ENCODE data around the gene ETFDH. TPM values are rescaled to one million over a fixed set of nuclear protein-coding genes. Genes with fewer than 3 reads are reported as not detected.
"Not testable (repeated sequence)": the region's sequence is repeated elsewhere in the genome, so short reads cannot be mapped to it uniquely, and the experiment has no call there.

ETFDH gene
- total and polyA plus RNA-seq, 7 experiments from 2014 or later = 6.5 to 25.8 (median 13.4) TPM

GRCh38 chr4:158704274-158704673, 32.2 kb downstream of the ETFDH start:
- DNase-seq = no peak
- no peaks in the 10 kb centered on the region for H3K27me3 Mint-ChIP-seq
- H3K9me3 ChIP-seq (ENCODE audit: control insufficient read depth in 2 of 3, low read length in 3 of 3) = no peaks in the 10 kb centered on the region
- ChIA-PET CTCF (no interaction called here), POLR2A (no interaction called here)
- H3K27ac Mint-ChIP-seq = peak overlapping the region in 1 of 9 donors; percentile 38
- H3K36me3 Mint-ChIP-seq = peaks cover 3 to 47% (median 17%) of the 10 kb centered on the region in 5 donors
- peaks cover 0 to 39% (median 5%) of the 10 kb centered on the region in 3 experiments for H3K36me3 ChIP-seq (ENCODE audit: control insufficient read depth in 2 of 3, insufficient read depth in 3 of 3, low read length in 3 of 3)
- H3K4me3 ChIP-seq (ENCODE audit: low read length) = no peak overlapping the region
- no peaks in the 10 kb centered on the region for H3K27me3 ChIP-seq (ENCODE audit: control insufficient read depth in 2 of 2, insufficient read depth in 2 of 2, low read length in 2 of 2)
- H3K4me3 Mint-ChIP-seq = no peak overlapping the region
- intact Hi-C loops (cut with micrococcal nuclease) = no loop called here
- H3K27ac ChIP-seq (ENCODE audit: low read depth, low read length) = no peak overlapping the region
- H3K4me1 ChIP-seq (ENCODE audit: control insufficient read depth in 2 of 2, insufficient read depth in 2 of 2, low read length in 2 of 2) = no peaks in the 10 kb centered on the region
- ATAC-seq = no peak
- no peaks in the 10 kb centered on the region for H3K4me1 Mint-ChIP-seq
- no peaks in the 10 kb centered on the region for H3K9me3 Mint-ChIP-seq

- Histone ChIP-seq H3K27me3 (ENCODE audit: control insufficient read depth in 2 of 2, insufficient read depth in 2 of 2, low read length in 2 of 2) (no peaks in the 10 kb centered on the region), H3K4me3 (ENCODE audit: low read length) (no peak overlapping the region), H3K9me3 (ENCODE audit: control insufficient read depth in 2 of 3, low read length in 3 of 3) (no peaks in the 10 kb centered on the region), H3K36me3 (ENCODE audit: control insufficient read depth in 2 of 3, insufficient read depth in 3 of 3, low read length in 3 of 3) (peaks cover 9 to 81% (median 24%) of the 10 kb centered on the region in 3 experiments), H3K4me1 (ENCODE audit: control insufficient read depth in 2 of 2, insufficient read depth in 2 of 2, low read length in 2 of 2) (no peaks in the 10 kb centered on the region), H3K27ac (ENCODE audit: low read depth, low read length) (no peak overlapping the region)
- ChIA-PET CTCF (interaction anchor here (0.6 to 2.1 kb wide), 2 partner anchors 129 to 141 kb away, joined by 3 to 11 read pairs; no protein-coding TSS in a partner anchor), POLR2A (no interaction called here)
- no peak for ATAC-seq
- H3K9me3 Mint-ChIP-seq = no peaks in the 10 kb centered on the region
- peaks cover 0 to 6% (median 0%) of the 10 kb centered on the region in 7 donors for H3K4me1 Mint-ChIP-seq
- intact Hi-C loops (cut with micrococcal nuclease) = loop anchor here in 1 of 2 donors (1.0 kb wide), 1 partner anchor 139 kb away; no protein-coding TSS in a partner anchor
- peaks cover 3 to 68% (median 44%) of the 10 kb centered on the region in 5 donors for H3K36me3 Mint-ChIP-seq
- H3K4me3 Mint-ChIP-seq = no peak overlapping the region
- no peak for DNase-seq
- H3K27me3 Mint-ChIP-seq = no peaks in the 10 kb centered on the region
- peak overlapping the region in 2 of 9 donors; percentile 1 to 25 for H3K27ac Mint-ChIP-seq
Measured at GRCh38 chr4:158710814-158711213, 38.7 kb downstream of the ETFDH start.

GRCh38 chr4:158712622-158713021, 40.5 kb downstream of the ETFDH start:
- POLR2A ChIA-PET; DNase-seq; intact Hi-C loops (cut with micrococcal nuclease); H3K4me3 ChIP-seq (ENCODE audit: low read length); H3K4me1 Mint-ChIP-seq; H3K27me3 Mint-ChIP-seq; H3K9me3 Mint-ChIP-seq; H3K4me1 ChIP-seq (ENCODE audit: control insufficient read depth in 2 of 2, insufficient read depth in 2 of 2, low read length in 2 of 2); H3K4me3 Mint-ChIP-seq; H3K9me3 ChIP-seq (ENCODE audit: control insufficient read depth in 2 of 3, low read length in 3 of 3); H3K27ac ChIP-seq (ENCODE audit: low read depth, low read length); H3K27me3 ChIP-seq (ENCODE audit: control insufficient read depth in 2 of 2, insufficient read depth in 2 of 2, low read length in 2 of 2); ATAC-seq: not testable (repeated sequence)
- Mint-ChIP-seq H3K36me3 (peaks cover 5 to 65% (median 41%) of the 10 kb centered on the region in 5 donors), H3K27ac (peak overlapping the region in 1 of 9 donors; percentile 46)
- CTCF ChIA-PET = interaction anchor here (0.6 to 0.9 kb wide), 2 partner anchors 15 to 139 kb away, joined by 3 to 5 read pairs; no protein-coding TSS in a partner anchor
- H3K36me3 ChIP-seq (ENCODE audit: control insufficient read depth in 2 of 3, insufficient read depth in 3 of 3, low read length in 3 of 3) = peaks cover 9 to 87% (median 29%) of the 10 kb centered on the region in 3 experiments

- Histone ChIP-seq H3K36me3 (ENCODE audit: control insufficient read depth in 2 of 3, insufficient read depth in 3 of 3, low read length in 3 of 3) (peaks cover 5 to 84% (median 33%) of the 10 kb centered on the region in 3 experiments), H3K4me1 (ENCODE audit: control insufficient read depth in 2 of 2, insufficient read depth in 2 of 2, low read length in 2 of 2) (no peaks in the 10 kb centered on the region), H3K27me3 (ENCODE audit: control insufficient read depth in 2 of 2, insufficient read depth in 2 of 2, low read length in 2 of 2) (no peaks in the 10 kb centered on the region), H3K27ac (ENCODE audit: low read depth, low read length) (no peak overlapping the region), H3K4me3 (ENCODE audit: low read length) (no peak overlapping the region), H3K9me3 (ENCODE audit: control insufficient read depth in 2 of 3, low read length in 3 of 3) (no peaks in the 10 kb centered on the region)
- Mint-ChIP-seq H3K4me3 (no peak overlapping the region), H3K27ac (no peak overlapping the region), H3K9me3 (no peaks in the 10 kb centered on the region), H3K27me3 (no peaks in the 10 kb centered on the region), H3K4me1 (peaks cover 3 to 15% (median 7%) of the 10 kb centered on the region in 7 donors), H3K36me3 (peaks cover 18 to 69% (median 49%) of the 10 kb centered on the region in 5 donors)
- DNase-seq = no peak
- ATAC-seq = no peak
- intact Hi-C loops (cut with micrococcal nuclease) = no loop called here
- POLR2A ChIA-PET = no interaction called here
- CTCF ChIA-PET = no interaction called here
Measured at GRCh38 chr4:158714937-158715336, 42.8 kb downstream of the ETFDH start.

GRCh38 chr4:158715802-158716201, 43.7 kb downstream of the ETFDH start:
- Mint-ChIP-seq H3K9me3 (no peaks in the 10 kb centered on the region), H3K27ac (peak overlapping the region in 1 of 9 donors; percentile 75), H3K4me1 (peaks cover 3 to 16% (median 7%) of the 10 kb centered on the region in 7 donors), H3K27me3 (no peaks in the 10 kb centered on the region), H3K36me3 (peaks cover 18 to 63% (median 47%) of the 10 kb centered on the region in 5 donors), H3K4me3 (no peak overlapping the region)
- DNase-seq (no peak), ATAC-seq (no peak)
- Histone ChIP-seq H3K4me3 (ENCODE audit: low read length) (no peak overlapping the region), H3K4me1 (ENCODE audit: control insufficient read depth in 2 of 2, insufficient read depth in 2 of 2, low read length in 2 of 2) (no peaks in the 10 kb centered on the region), H3K9me3 (ENCODE audit: control insufficient read depth in 2 of 3, low read length in 3 of 3) (no peaks in the 10 kb centered on the region), H3K27me3 (ENCODE audit: control insufficient read depth in 2 of 2, insufficient read depth in 2 of 2, low read length in 2 of 2) (no peaks in the 10 kb centered on the region), H3K36me3 (ENCODE audit: control insufficient read depth in 2 of 3, insufficient read depth in 3 of 3, low read length in 3 of 3) (peaks cover 0 to 77% (median 25%) of the 10 kb centered on the region in 3 experiments), H3K27ac (ENCODE audit: low read depth, low read length) (no peak overlapping the region)
- ChIA-PET POLR2A (interaction anchor here (0.5 kb wide), 1 partner anchor 22 kb away, joined by 3 read pairs; no protein-coding TSS in a partner anchor), CTCF (no interaction called here)
- intact Hi-C loops (cut with micrococcal nuclease) = no loop called here

GRCh38 chr4:158721680-158722079, 49.6 kb downstream of the ETFDH start:
- no peak for DNase-seq
- H3K9me3 Mint-ChIP-seq = no peaks in the 10 kb centered on the region
- POLR2A ChIA-PET = no interaction called here
- Histone ChIP-seq H3K9me3 (ENCODE audit: control insufficient read depth in 2 of 3, low read length in 3 of 3) (no peaks in the 10 kb centered on the region), H3K27me3 (ENCODE audit: control insufficient read depth in 2 of 2, insufficient read depth in 2 of 2, low read length in 2 of 2) (no peaks in the 10 kb centered on the region), H3K4me1 (ENCODE audit: control insufficient read depth in 2 of 2, insufficient read depth in 2 of 2, low read length in 2 of 2) (peaks cover 0 to 3% of the 10 kb centered on the region in 2 donors), H3K36me3 (ENCODE audit: control insufficient read depth in 2 of 3, insufficient read depth in 3 of 3, low read length in 3 of 3) (peaks cover 0 to 31% (median 15%) of the 10 kb centered on the region in 3 experiments), H3K27ac (ENCODE audit: low read depth, low read length) (peak overlapping the region; percentile 89), H3K4me3 (ENCODE audit: low read length) (no peak overlapping the region)
- peaks cover 16 to 47% (median 37%) of the 10 kb centered on the region in 7 donors for H3K4me1 Mint-ChIP-seq
- CTCF ChIA-PET = no interaction called here
- ATAC-seq = no peak
- H3K27ac Mint-ChIP-seq = peak overlapping the region; percentile 25 to 99 (median 98)
- peaks cover 19 to 33% (median 32%) of the 10 kb centered on the region in 5 donors for H3K36me3 Mint-ChIP-seq
- peaks cover 0 to 7% (median 6%) of the 10 kb centered on the region in 5 donors for H3K27me3 Mint-ChIP-seq
- intact Hi-C loops (cut with micrococcal nuclease) = loop anchor here in 1 of 2 donors (2.0 kb wide), 1 partner anchor 129 kb away; no protein-coding TSS in a partner anchor
- H3K4me3 Mint-ChIP-seq = peak overlapping the region; percentile 92 to 99 (median 98)
